GM21381 (cell line): ENCODE results near the gene DHX32.
"Not testable (repeated sequence)": the region's sequence is repeated elsewhere in the genome, so short reads cannot be mapped to it uniquely, and the experiment has no call there.

ENCODE experiments used
- ATAC-seq: cut with Tn5 transposase; IDR thresholded peaks from one replicate; pipeline ENCODE4 v1.9.1; 2021; ENCODE audit warnings: mild to moderate bottlenecking, moderate library complexity; ENCODE audit not compliant: unreplicated experiment

Gene DHX32, protein sequence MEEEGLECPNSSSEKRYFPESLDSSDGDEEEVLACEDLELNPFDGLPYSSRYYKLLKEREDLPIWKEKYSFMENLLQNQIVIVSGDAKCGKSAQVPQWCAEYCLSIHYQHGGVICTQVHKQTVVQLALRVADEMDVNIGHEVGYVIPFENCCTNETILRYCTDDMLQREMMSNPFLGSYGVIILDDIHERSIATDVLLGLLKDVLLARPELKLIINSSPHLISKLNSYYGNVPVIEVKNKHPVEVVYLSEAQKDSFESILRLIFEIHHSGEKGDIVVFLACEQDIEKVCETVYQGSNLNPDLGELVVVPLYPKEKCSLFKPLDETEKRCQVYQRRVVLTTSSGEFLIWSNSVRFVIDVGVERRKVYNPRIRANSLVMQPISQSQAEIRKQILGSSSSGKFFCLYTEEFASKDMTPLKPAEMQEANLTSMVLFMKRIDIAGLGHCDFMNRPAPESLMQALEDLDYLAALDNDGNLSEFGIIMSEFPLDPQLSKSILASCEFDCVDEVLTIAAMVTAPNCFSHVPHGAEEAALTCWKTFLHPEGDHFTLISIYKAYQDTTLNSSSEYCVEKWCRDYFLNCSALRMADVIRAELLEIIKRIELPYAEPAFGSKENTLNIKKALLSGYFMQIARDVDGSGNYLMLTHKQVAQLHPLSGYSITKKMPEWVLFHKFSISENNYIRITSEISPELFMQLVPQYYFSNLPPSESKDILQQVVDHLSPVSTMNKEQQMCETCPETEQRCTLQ

DNA sequence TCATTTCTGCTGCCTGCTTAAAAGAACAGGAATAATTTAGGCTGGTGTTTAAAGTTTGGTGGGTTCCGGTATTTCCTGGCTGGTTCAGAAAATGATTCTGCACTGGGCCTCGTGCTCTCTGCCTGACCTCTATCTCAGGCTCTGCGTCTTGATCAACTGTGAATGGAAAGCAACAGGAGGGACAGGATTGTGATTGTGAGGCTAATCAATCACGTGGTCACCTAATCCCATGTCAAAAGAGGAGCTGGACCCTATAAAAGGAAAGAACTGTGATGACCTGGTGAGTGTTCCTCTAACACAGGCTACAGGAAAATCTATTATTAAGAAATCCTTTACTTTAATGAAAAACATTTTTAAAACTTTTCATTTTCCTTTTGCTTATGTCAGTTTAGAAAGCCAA is at the start of gene DHX32:
Gene DHX32 (minus strand): TSS at position 101 of the 400 bp plus-strand sequence. CDS start 468 bp downstream, outside the sequence.
- ATAC-seq = no peak

DNA sequence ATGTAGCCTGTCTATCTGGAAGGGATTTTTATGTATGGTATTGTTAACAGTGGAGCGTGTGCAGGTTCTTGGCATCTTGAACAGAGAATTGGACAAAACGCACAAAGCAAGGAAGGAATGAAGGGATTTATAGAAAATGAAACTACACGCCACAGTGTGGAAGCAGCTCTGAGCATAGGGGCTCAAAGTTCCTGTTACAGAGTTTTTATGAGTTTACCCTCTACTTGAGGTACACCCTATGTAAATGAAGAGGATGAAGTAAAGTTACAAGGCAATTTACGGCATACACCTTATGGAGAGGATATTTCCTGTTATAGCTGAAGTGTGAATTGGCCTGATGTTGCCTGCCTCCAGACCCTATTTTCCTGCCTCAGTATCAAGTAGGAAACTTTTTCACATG is 48.5 kb upstream of the DHX32 start:
- no peak for ATAC-seq

DNA sequence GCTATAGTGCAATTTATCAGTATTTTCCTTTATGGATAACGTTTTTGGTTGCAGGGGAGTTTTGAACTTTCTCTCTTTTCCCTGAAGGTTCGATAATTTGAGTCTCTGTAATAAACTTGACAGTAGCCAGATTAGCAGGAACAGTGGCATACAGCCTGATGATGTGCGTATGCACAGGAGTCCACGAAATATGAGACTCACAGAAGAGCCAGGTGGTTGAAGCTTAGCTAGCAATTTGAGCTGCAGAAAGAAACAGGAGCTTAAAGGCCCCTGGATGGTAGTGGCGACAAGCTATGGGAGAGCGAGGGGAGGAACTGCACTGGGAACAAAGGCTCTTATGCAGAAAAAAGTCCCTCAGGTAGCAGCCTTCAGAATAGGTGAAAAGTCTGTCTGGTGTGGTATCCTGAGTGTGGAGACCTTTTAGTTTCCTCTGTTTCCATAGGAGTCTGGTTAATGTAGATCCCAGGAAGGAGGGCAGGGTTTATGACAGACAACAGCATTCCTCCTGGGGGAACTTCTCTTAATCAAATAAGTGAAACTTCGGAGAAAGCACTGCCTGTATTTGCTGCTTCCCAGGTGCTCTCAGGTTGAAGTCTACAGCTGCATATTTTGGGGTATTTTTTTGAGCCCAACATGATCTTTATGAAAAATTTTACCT is 48.0 kb upstream of the DHX32 start:
- ATAC-seq = no peak

DNA sequence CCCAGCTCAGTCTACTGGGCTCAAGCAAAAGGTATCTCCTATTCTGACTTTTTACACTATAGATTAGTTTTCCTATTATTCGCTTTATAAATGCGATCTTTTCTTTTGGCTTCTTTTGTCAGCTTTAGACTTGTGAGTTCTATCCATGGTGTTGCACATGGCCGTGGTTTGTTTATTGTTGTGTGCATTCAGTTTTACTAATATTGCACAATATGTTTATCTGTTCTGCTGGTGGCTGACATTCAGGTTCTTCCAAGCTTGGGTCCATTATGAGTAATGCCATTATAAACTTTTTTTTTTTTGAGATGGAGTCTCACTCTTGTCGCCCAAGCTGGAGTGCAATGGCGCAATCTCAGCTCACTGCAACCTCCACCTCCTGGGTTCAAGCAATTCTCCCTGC is 46.2 kb upstream of the DHX32 start:
- ATAC-seq = not testable (repeated sequence)

DNA sequence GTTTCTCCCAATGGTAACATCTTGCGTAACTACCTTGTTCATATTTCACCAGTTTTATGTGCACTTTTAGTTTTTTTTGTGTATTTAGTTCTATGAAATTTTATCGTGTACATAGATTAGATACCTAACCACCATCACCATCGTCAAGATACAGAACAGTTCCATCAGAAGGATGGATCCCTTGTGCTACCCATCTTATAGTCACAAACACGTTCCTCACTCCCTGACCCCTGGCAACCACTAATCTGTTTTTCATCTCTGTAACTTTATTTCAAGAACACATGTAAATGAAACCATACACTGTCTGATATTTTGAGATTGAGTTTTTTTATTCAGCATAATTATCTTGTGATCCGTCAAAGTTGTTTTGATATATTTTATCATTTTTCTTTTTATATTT is 45.2 kb upstream of the DHX32 start:
- ATAC-seq = no peak

DNA sequence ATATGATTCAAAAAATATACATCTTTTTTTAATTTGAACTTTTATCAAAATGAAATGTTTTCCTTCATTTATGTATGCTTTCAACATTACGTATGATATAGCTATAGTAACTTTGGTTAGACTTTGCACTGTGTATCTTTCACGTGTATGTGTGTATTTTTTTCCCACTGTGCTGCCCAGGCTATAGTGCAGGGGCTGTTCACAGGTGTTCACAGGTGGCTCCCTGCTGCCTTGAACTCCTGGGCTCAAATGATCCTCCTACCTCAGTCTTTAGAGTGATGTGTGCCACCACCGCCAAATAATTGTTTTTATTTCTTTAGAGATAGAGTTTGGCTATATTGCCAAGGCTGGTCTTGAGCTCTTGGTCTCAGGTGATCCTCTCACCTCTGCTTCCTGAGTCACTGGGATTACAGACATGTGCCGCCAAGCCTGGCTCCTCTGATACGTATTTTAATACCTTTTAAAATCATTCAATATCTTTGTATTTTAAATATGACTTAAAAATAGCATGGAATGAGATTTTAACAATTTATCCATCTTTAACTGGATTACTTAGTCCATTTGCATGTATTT is 44.3 kb upstream of the DHX32 start:
- no peak for ATAC-seq

DNA sequence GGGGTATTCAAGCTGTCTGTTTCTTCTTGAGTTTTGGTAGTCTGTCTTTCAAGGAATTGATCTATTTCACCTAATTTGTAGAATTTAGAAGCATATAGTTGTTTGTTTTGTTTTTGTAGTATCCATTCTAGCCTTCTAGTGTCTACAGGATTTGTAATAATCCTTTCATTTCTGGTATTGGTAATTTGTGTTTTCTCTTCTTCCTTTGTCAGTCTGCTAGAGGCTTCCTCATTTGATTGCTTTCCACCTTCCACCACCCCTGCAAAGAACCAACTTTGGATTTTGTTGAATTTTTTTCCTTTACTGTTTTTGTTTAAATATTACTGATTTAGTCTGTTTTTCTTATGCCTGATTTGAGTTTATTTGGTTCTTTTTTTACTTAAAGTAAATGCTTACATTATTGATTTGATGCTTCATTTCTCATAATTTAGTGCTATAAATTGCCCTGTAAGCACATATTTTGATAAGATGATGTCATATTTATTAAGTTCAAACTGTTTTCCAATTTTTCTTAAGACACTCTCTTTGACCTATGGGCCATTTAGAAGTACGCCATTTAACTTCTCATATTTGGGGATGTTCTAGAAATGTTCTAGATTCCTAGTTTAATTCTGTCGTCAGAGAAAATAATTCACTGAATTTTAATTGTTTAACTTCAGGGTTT is 40.7 kb upstream of the DHX32 start:
- not testable (repeated sequence) for ATAC-seq

DNA sequence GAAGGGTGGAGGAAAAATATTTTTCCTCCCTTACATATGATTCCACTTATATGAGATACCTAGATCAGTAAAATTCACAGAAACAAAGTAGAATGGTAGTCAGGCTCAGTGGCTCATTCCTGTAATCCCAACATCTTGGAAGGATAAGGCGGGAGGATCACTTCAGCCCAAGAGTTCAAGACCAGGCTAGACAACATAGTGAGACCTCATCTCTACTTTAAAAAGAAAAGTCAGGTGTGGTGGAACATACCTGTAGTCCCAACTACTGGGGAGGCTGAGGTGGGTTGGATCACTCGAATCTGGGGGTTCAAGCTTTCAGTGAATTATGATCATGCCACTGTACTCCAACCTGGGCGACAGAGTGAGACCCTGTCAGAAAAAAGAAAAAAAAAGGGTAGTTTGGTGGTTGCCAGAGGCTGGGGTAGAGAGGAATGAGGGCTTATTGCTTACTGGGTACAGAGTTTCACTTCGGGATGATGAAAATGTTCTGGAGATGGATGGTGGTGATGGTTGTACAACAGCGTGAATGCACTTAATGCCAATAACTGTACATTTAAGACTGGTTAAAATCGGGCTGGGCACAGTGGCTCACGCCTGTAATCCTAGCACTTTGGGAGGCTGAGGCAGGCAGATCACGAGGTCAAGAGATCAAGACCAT is 36.7 kb upstream of the DHX32 start:
- not testable (repeated sequence) for ATAC-seq

DNA sequence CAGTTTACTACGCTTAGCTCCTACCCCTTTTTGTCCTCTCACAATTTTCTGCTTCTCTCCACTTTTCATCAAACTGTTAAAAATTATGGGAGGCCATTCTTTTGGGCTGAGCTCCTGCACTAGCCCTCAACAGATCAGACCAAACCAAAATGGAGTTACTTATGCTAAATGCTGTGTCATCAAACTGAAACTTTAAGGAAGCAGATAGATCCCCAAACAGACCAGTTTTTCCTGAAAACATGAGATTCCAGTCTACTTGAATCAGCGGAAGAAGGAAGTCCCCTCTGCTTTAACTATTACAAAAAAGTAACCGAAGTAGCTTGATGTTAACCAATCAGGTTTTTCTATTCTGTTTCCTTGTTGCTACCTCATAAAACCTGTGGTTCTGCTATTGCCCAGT is 35.9 kb upstream of the DHX32 start:
- no peak for ATAC-seq

DNA sequence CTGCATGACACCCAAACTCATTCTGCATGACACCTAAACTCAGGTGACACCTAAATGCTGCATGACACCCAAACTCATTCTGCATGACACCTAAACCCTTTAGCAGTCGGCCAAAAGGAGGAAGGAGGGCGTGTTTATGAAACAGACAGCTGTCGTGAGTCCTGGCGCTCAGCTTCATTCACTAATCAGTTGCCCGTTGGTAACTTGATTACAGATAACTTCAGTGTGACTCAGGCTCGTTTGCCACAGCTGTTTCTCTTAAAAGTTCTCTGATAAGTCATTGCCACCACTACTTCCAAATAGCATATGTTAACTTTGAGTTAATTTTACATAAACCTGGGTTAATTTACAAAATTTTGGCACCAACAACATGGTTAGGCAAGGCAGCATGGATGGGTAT is 32.2 kb upstream of the DHX32 start:
- not testable (repeated sequence) for ATAC-seq

DNA sequence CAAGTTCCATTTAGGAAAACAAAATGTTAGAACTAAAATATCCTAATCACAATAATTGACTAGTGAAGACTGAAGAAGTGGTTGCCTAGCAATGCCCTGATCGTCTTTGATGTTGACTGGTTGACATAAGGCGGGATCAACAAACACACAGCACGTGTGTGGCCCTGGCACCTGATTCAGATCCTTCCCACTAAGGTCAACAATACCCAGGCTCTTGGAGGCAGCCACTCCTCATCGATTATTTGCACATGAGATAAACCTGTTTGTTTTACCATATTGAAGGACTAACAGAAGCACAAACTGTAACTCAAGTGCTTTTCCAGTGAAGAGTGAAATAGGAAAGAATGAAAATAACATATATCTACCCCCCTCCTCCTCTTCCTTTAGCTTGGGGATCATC is 30.9 kb upstream of the DHX32 start:
- ATAC-seq = no peak

DNA sequence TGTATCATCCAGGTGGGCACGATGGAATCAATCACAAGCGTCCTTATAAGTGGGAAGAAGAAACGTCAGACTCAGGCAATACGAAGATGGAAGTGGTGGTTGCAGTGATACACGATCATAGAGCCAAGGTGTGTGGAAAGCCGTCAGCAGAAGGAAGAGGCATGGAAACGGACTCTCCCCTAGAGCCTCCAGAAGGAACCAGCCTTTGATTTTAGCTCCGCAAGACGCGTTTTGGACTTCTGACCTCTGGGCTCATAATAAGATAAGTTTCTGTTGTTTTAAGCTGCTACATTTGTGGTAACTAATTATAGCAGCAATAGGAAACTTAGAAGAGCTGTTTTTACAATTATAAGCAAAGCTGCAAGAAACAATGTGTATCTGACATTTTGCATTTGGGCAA is 30.1 kb upstream of the DHX32 start:
- no peak for ATAC-seq

DNA sequence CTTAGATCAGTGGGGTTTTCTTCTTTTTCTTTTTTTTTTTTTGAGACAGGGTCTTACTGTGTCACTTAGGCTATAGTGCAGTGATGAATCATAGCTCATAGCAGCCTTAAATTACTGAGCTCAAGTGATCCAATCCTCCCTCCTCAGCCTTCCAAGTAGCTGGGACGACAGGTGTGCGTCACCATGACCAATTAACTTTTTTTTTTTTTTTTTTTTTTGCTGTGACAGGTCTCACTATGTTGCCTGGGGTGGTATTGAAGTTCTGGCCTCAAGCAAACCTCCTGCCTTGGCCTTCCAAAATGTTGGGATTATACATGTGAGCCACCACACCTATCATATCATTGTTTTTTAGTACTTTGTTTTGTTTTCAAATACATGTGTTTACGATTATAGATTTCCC is 28.4 kb upstream of the DHX32 start:
- not testable (repeated sequence) for ATAC-seq

DNA sequence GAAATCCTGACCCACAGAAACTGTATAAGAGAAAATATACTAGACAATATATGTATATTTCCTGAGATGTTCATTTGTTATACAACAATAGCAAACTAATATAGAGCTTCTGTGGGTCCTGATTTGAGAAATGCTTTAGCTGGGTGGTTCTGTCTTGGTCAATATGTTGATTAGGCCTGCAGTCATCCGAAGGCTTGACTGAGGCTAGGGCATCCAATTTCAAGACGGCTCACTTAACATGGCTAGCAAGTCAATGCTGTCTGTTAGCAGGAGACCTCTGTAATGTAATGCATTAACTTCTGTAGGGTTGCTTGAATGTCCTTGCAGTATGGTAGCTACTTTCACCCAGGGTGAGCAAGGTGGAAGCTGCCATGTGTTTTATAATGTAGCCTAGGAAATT is 27.7 kb upstream of the DHX32 start:
- ATAC-seq = not testable (repeated sequence)

DNA sequence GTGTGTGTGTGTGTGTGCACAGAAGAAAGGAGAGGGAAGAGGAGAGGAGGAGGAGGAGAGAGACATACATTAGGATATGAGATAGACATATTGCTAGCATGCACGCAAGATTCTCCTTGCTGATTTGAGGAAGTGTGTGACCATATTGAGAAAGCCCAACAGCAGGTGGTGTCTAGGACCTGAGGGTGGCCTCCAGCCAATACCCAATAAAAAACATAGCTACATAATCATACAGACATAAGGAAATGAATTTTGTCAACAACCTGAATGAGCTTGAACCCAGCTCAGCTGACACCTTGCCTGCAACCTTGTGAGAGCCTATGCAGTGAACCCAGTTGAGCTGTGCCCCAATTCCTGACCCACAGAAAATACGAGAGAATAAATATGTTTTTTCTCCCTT is 26.5 kb upstream of the DHX32 start:
- not testable (repeated sequence) for ATAC-seq

DNA sequence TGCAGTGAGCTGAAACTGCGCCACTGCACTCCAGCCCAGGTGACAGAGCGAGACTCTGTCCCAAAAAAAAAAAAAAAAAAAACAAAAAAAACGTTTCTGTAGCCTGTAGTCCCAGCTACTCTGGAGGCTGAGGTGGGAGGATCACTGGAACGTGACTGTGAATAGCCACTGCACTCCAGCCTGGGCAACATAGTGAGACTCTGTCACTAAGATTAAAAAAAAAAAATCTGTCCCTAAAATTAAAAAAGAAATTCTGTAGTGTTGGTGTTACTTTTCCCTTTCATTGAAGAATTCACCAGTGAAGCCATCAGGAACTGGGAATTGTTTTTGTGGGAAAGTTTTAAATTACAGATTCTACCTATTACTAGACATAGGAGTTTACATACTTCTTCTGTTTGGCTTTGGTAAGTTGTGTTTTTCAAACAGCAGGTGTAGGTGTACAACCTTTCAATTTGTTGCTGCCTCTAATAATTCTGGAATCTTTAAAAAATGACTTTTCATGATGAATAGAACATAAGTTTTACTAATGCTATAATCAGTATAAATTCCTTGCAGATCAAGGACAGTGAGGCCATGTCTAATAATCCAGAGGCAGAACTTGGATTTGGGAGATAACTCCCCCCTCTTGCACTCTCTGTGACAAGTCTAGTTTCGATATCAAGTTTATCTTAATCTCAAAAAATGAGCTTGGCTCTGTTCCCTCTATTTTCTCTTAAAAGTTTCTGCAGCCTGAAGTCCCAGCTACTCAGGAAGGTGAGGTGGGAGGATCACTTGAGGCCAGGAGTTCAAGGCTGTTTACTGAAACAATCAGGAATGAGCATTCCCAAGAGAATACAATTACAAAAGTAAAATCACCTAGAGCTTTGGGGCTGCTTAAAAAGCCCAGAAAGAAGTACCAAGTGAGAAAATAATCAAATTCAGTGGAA is 24.2 kb upstream of the DHX32 start:
- ATAC-seq = not testable (repeated sequence)

DNA sequence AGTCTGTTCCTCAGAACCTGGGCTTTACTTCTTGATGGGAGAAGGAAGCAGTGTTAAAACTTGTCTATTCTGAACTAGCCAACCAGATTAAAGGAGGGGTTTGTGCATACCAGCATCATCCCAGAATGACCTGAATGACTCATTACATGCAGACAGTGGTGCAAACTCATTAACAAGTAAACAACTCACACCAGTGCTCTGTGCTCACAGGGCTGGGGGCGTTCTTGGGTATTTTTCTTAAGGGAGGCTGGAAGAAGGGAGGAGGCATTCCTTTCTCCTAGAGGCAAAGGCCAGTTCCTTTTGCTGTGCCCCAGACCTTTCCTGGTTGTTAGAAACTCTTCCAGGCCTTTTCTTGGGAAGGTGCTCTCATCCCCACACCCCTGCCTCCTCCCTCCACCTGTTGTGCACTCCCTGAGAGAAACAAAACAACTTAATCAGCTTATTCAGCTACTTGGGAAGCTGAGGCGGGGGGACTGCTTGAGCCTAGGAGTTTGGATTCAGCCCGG is 22.1 kb upstream of the DHX32 start:
- not testable (repeated sequence) for ATAC-seq

DNA sequence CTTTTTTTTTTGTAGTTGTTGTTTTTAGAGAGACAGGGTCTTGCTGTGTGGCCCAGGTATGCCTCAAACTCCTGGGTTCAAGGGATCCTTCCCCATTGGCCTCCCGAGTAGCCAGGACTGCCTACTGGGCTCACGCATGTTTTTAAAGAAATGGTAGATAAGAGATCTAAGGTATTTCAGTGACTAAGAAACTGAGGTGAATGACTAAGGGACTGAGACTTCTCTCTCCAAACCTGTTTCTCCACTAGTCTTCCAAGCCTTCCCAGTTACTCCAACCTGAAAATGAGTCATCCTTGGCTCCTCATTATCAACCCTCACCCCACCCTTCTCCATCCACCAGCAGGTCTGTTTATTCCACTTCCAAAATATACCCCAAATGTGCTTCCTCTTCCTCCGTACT is 19.9 kb upstream of the DHX32 start:
- not testable (repeated sequence) for ATAC-seq

DNA sequence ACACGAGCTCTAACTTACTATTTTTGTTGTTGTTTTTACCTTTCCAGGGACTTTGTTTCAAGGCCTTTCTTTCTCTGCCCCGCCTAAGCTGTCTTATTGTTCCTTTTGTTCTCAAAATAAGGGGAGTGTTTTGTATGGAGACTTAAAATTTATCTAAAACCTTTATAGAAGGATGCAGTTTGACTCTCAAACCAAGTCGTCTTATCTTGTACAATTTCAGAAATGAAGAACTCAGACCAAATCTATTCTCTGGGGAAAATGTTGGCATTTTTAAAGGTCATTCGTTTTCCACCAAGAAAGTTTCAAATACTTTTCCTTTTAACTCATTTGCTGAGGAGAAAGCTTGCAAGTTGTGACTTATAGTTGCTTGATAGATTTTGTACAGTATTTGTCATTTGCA is 16.2 kb upstream of the DHX32 start:
- ATAC-seq = not testable (repeated sequence)
